H1 (cell line): ENCODE measurements around the gene ACTL8. TPM values are rescaled to one million over a fixed set of nuclear protein-coding genes. Genes with fewer than 3 reads are reported as not detected.

Source experiments
- CTCF ChIA-PET: fragments of 300-600 bp; sonication (Branson Sonifier 250); formaldehyde crosslinking; loops from one replicate; lab custom pipeline; 2021; ENCODE audit not compliant: partially characterized antibody; lab: Charles Lee
- POLR2A ChIA-PET: fragments of 300-600 bp; sonication (Branson Sonifier 250); formaldehyde crosslinking; loops from one replicate; lab custom pipeline; 2021; ENCODE audit warnings: inconsistent platforms; ENCODE audit not compliant: partially characterized antibody; lab: Charles Lee
- DNase-seq, 2 experiments: peaks; one replicate each; pipeline versions ENCODE4 v3.0.0 to v3.0.0-alpha.2; 2010 to 2022; ENCODE audit warnings: low spot score in 2 of 2, low read depth in 1 of 2, mixed read lengths in 1 of 2
- FAIRE-seq: peaks from 2 replicates; lab custom pipeline; 2011; peaks lifted over from hg19 to GRCh38; lab: Jason Lieb, UNC
- H2AFZ ChIP-seq: 2 replicates; pipeline ENCODE4 v1.8.1; 2012; ENCODE audit warnings: low read length, inconsistent platforms
- H2AK5ac ChIP-seq: 2 replicates; pipeline ENCODE4 v1.6.1; 2013; ENCODE audit warnings: low read depth, low read length
- H2BK120ac ChIP-seq: replicated peaks from 2 replicates; pipeline ENCODE3; 2013; ENCODE audit warnings: low read depth, low read length, inconsistent platforms
- H2BK12ac ChIP-seq: 2 replicates; pipeline ENCODE4 v1.6.1; 2013; ENCODE audit warnings: low read depth, low read length
- H2BK15ac ChIP-seq: 2 replicates; pipeline ENCODE4 v1.6.1; 2013; ENCODE audit warnings: low read length
- H2BK20ac ChIP-seq: 2 replicates; pipeline ENCODE4 v1.6.1; 2013; ENCODE audit warnings: low read length
- H2BK5ac ChIP-seq: 2 replicates; pipeline ENCODE4 v1.6.1; 2013; ENCODE audit warnings: low read depth, low read length
- H3K14ac ChIP-seq: 2 replicates; pipeline ENCODE4 v1.6.1; 2013; ENCODE audit warnings: inconsistent platforms; ENCODE audit not compliant: insufficient read length
- H3K18ac ChIP-seq: 2 replicates; pipeline ENCODE4 v1.6.1; 2013; ENCODE audit warnings: low read length; ENCODE audit errors: extremely low read depth
- H3K23ac ChIP-seq: 2 replicates; pipeline ENCODE4 v1.6.1; 2013; ENCODE audit warnings: inconsistent platforms; ENCODE audit not compliant: insufficient read length
- H3K23me2 ChIP-seq: 2 replicates; pipeline ENCODE4 v1.6.1; 2013; ENCODE audit warnings: low read depth, low read length
- H3K27ac ChIP-seq: 2 replicates; pipeline ENCODE4 v1.6.1; 2011; ENCODE audit warnings: low read depth, low read length, inconsistent platforms
- H3K27me3 ChIP-seq, 4 experiments: replicated peaks in 1 of 4; 1 replicate in 1 of 4; 2 replicates in 3 of 4; pipeline versions ENCODE4 v1.6.1 to v1.8.1; 2011 to 2013; ENCODE audit warnings: low read length in 3 of 4, mild to moderate bottlenecking in 3 of 4, inconsistent platforms in 2 of 4, mixed read lengths in 2 of 4, moderate library complexity in 1 of 4; ENCODE audit not compliant: control insufficient read depth in 3 of 4, insufficient read depth in 3 of 4; ENCODE audit errors: extremely low read depth in 1 of 4
- H3K36me3 ChIP-seq, 4 experiments: 2 replicates each; pipeline versions ENCODE4 v1.6.1 to v1.8.1; 2011 to 2013; ENCODE audit warnings: mild to moderate bottlenecking in 4 of 4, low read length in 3 of 4, moderate library complexity in 2 of 4, control low read depth in 1 of 4, inconsistent platforms in 1 of 4; ENCODE audit not compliant: insufficient read depth in 4 of 4, control insufficient read depth in 2 of 4
- H3K4ac ChIP-seq: replicated peaks from 2 replicates; pipeline ENCODE3; 2013; ENCODE audit warnings: low read length, low read depth, mixed read lengths, inconsistent platforms; ENCODE audit not compliant: insufficient read length
- H3K4me1 ChIP-seq, 4 experiments: replicated peaks in 1 of 4; 1 replicate in 1 of 4; 2 replicates in 3 of 4; pipeline versions ENCODE4 v1.6.1 to v1.8.1; 2011 to 2013; ENCODE audit warnings: low read length in 3 of 4, inconsistent platforms in 2 of 4, mixed read lengths in 1 of 4; ENCODE audit not compliant: insufficient read depth in 4 of 4, control insufficient read depth in 3 of 4
- H3K4me2 ChIP-seq, 2 experiments: 2 replicates each; pipeline versions ENCODE4 v1.6.1 to v1.8.1; 2011 to 2013; ENCODE audit warnings: low read depth in 2 of 2, low read length in 2 of 2, control low read depth in 1 of 2, inconsistent platforms in 1 of 2, mild to moderate bottlenecking in 1 of 2; ENCODE audit not compliant: insufficient read depth in 1 of 2
- H3K4me3 ChIP-seq, 4 experiments: fragments of 200-600, 300-600 bp in 1 of 4; sonication (generic), shearing (Covaris generic), sonication (Bioruptor Twin) in 1 of 4; 2 replicates each; pipeline versions ENCODE4 v1.5.1 to v1.8.1; 2011 to 2016; ENCODE audit warnings: low read length in 4 of 4, low read depth in 3 of 4, control low read depth in 2 of 4, inconsistent platforms in 2 of 4, mild to moderate bottlenecking in 2 of 4, mixed read lengths in 1 of 4, moderate library complexity in 1 of 4; ENCODE audit not compliant: insufficient read depth in 2 of 4; ENCODE audit errors: extremely low read depth in 1 of 4
- H3K56ac ChIP-seq: replicated peaks from 2 replicates; pipeline ENCODE3; 2013; ENCODE audit warnings: low read depth, mild to moderate bottlenecking, mixed read lengths, low read length, inconsistent platforms; ENCODE audit not compliant: insufficient read length
- H3K79me1 ChIP-seq: 2 replicates; pipeline ENCODE4 v1.6.1; 2013; ENCODE audit warnings: low read depth, low read length, control low read depth
- H3K79me2 ChIP-seq, 2 experiments: 2 replicates each; pipeline versions ENCODE4 v1.6.1 to v1.8.1; 2012 to 2013; ENCODE audit warnings: low read length in 2 of 2, mild to moderate bottlenecking in 2 of 2, inconsistent platforms in 1 of 2; ENCODE audit not compliant: insufficient read depth in 2 of 2, control insufficient read depth in 1 of 2
- H3K9ac ChIP-seq, 4 experiments: replicated peaks in 1 of 4; 1 replicate in 1 of 4; 2 replicates in 3 of 4; pipeline versions ENCODE4 v1.6.1 to v1.8.1; 2011 to 2013; ENCODE audit warnings: low read depth in 3 of 4, low read length in 3 of 4, control low read depth in 2 of 4, mild to moderate bottlenecking in 2 of 4, moderate library complexity in 2 of 4, inconsistent platforms in 1 of 4; ENCODE audit errors: extremely low read depth in 1 of 4
- H3K9me3 ChIP-seq, 2 experiments: 2 replicates each; pipeline versions ENCODE4 v1.6.1 to v1.8.1; 2012 to 2013; ENCODE audit warnings: mild to moderate bottlenecking in 2 of 2, moderate library complexity in 2 of 2, control low read depth in 1 of 2, inconsistent platforms in 1 of 2, low read depth in 1 of 2, low read length in 1 of 2, mixed read lengths in 1 of 2; ENCODE audit not compliant: insufficient read depth in 2 of 2
- H4K20me1 ChIP-seq, 2 experiments: replicated peaks in 1 of 2; 2 replicates each; pipeline versions ENCODE3 to v1.8.1; 2011 to 2013; ENCODE audit warnings: inconsistent platforms in 2 of 2, low read length in 2 of 2, mild to moderate bottlenecking in 1 of 2; ENCODE audit not compliant: insufficient read depth in 2 of 2, control insufficient read depth in 1 of 2
- H4K5ac ChIP-seq: 2 replicates; pipeline ENCODE4 v1.6.1; 2013; ENCODE audit warnings: low read length, low read depth, mixed read lengths, inconsistent platforms; ENCODE audit not compliant: insufficient read length
- H4K8ac ChIP-seq: 2 replicates; pipeline ENCODE4 v1.8.0; 2013; ENCODE audit warnings: mild to moderate bottlenecking, moderate library complexity, low read length, inconsistent platforms; ENCODE audit not compliant: insufficient read depth; ENCODE audit errors: extremely low read depth
- H4K91ac ChIP-seq: replicated peaks from 2 replicates; pipeline ENCODE3; 2013; ENCODE audit warnings: low read length, mixed read lengths, inconsistent platforms; ENCODE audit not compliant: insufficient read length
- PHF8 ChIP-seq: fragments of 200-600 bp; sonication (generic); conservative IDR thresholded peaks from 2 replicates; pipeline ENCODE4 v1.7.1; 2012; ENCODE audit warnings: low read depth, mild to moderate bottlenecking, inconsistent platforms, low read length, moderate library complexity
- RXRA ChIP-seq: IDR thresholded peaks from 2 replicates; pipeline ENCODE4 v1.6.1; 2011; ENCODE audit warnings: low read depth, mild to moderate bottlenecking, low read length, moderate library complexity; ENCODE audit not compliant: insufficient read depth
- SIX5 ChIP-seq: IDR thresholded peaks from 2 replicates; pipeline ENCODE4 v1.6.1; 2011; ENCODE audit warnings: mild to moderate bottlenecking, low read depth, low read length
- SP1 ChIP-seq: IDR thresholded peaks from 2 replicates; pipeline ENCODE4 v1.6.1; 2011; ENCODE audit warnings: low read depth, low read length
- SUZ12 ChIP-seq: fragments of 200-600 bp; sonication (generic); IDR thresholded peaks from 2 replicates; pipeline ENCODE4 v1.6.1; 2012; ENCODE audit warnings: mild to moderate bottlenecking, inconsistent platforms, low read length, moderate library complexity, mixed read lengths
- TBP ChIP-seq: IDR thresholded peaks from 2 replicates; pipeline ENCODE4 v1.6.1; 2011; ENCODE audit warnings: low read depth, low read length, improper control_type of control experiment
- TEAD4 ChIP-seq: IDR thresholded peaks from 2 replicates; pipeline ENCODE4 v1.6.1; 2012; ENCODE audit warnings: low read depth, low read length, inconsistent platforms, mixed read lengths
- WGBS, 2 experiments: shearing (Covaris generic) in 1 of 2; methylation state at CpG; one replicate each; pipeline versions ENCODE4 v1.1.6 to v1.1.7; 2013 to 2015; ENCODE audit warnings: low lambda C conversion rate in 2 of 2, mixed read lengths in 2 of 2, inconsistent platforms in 1 of 2, low coverage in 1 of 2, missing lambda C conversion rate in 1 of 2; ENCODE audit not compliant: insufficient replicate concordance in 2 of 2, insufficient coverage in 1 of 2, insufficient read length in 1 of 2; ENCODE audit errors: extremely low coverage in 1 of 2, missing lambda C conversion rate in 1 of 2; 5-methylcytosine and 5-hydroxymethylcytosine counted together
- polyA plus RNA-seq, 7 experiments: library from polyadenylated mRNA; depleted of rRNA in 3 of 7; stranded (reverse) in 5 of 7; unstranded in 2 of 7; fragments of >200 nt in 5 of 7; fragments of 200-250 nt in 2 of 7; gene quantifications; 1 replicate in 5 of 7; 2 replicates in 1 of 7; 4 replicates in 1 of 7; pipeline versions ENCODE4 v1.2.1 to v1.2.3, GENCODE V29; 2011 to 2013; ENCODE audit warnings: missing spikeins in 2 of 7, mixed read lengths in 2 of 7
- total RNA-seq: library from RNA; stranded (reverse); fragmentation: NEBNext Ultra II Directional; extraction: Animal tissue kit (Norgen Biotek cat#: 25700); gene quantifications from 2 replicates; pipeline ENCODE4 v1.2.1, GENCODE V29; 2021
- TF ChIP-seq, protein P1 (sequence below): IDR thresholded peaks from 2 replicates; pipeline ENCODE4 v1.6.1; 2012; ENCODE audit warnings: low read length, inconsistent platforms

The ACTL8 gene
- total and polyA plus RNA-seq, 2 of the 8 experiments (the other 6 are each of a cell fraction or from before 2014, with no cell fraction given): 0.33 to 0.47 TPM

DNA sequence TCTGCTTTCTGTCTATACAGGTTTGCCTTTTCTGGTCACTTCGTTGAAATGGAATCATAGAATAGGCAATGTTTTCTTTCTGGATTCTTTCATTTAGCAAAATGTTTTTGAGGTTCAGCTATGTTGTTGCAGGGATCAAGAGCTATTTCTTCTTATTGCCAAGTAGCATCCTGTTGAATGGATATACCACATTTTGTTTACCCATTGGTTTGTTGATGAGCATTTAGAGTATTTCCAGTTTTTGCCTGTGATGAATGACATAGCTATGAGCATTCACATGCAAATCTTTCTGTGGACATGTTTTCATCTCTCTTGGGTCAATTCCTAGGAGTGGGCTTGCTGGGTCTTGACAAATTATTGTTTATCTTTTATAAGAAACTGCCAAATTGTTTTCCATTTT, 115.5 kb downstream of the ACTL8 start:
- H3K9me3 ChIP-seq: peaks cover 0 to 5% of the 10 kb centered on the region in 2 experiments; a peak in 2 of 4 replicates
- H3K4me1 ChIP-seq: no peaks in the 10 kb centered on the region; a peak in 4 of 7 replicates
- H2BK12ac ChIP-seq: no peak overlapping the region
- no peaks in the 10 kb centered on the region for H3K79me2 ChIP-seq
- no peak overlapping the region for H3K27ac ChIP-seq
- WGBS, 2 experiments: 86% methylated on average over 1 of the region's 1 CpG; no CpG with 5 or more reads in 1 of the 2 experiments
- H3K79me1 ChIP-seq: no peaks in the 10 kb centered on the region
- H2AFZ ChIP-seq: no peak overlapping the region
- H2AK5ac ChIP-seq: no peak overlapping the region
- no peak overlapping the region for H3K9ac ChIP-seq
- no peak overlapping the region for H4K5ac ChIP-seq
- no peak overlapping the region for H3K4ac ChIP-seq
- H4K20me1 ChIP-seq: no peaks in the 10 kb centered on the region
- no peak for DNase-seq
- no peak overlapping the region for H2BK15ac ChIP-seq
- no peak overlapping the region for H3K23ac ChIP-seq
- H2BK20ac ChIP-seq: no peak overlapping the region
- H3K27me3 ChIP-seq: no peaks in the 10 kb centered on the region
- no peak overlapping the region for H3K4me2 ChIP-seq
- no peak overlapping the region for H3K4me3 ChIP-seq
- no peak for TF ChIP-seq SUZ12
- no peak for TF ChIP-seq RXRA
- TF ChIP-seq, protein P1, sequence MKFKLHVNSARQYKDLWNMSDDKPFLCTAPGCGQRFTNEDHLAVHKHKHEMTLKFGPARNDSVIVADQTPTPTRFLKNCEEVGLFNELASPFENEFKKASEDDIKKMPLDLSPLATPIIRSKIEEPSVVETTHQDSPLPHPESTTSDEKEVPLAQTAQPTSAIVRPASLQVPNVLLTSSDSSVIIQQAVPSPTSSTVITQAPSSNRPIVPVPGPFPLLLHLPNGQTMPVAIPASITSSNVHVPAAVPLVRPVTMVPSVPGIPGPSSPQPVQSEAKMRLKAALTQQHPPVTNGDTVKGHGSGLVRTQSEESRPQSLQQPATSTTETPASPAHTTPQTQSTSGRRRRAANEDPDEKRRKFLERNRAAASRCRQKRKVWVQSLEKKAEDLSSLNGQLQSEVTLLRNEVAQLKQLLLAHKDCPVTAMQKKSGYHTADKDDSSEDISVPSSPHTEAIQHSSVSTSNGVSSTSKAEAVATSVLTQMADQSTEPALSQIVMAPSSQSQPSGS: no peak
- no peak for TF ChIP-seq PHF8
- no peak for TF ChIP-seq SIX5
- no peak for TF ChIP-seq TBP
- no peak for TF ChIP-seq SP1
- no peak for TF ChIP-seq TEAD4
- H3K56ac ChIP-seq: no peak overlapping the region
- POLR2A ChIA-PET: no interaction called here
- no peak overlapping the region for H2BK120ac ChIP-seq
- H3K36me3 ChIP-seq: no peaks in the 10 kb centered on the region
- H4K8ac ChIP-seq: no peak overlapping the region
- CTCF ChIA-PET: interaction anchor here (0.8 to 1.7 kb wide), 2 partner anchors 44 to 101 kb away, joined by 3 read pairs; no protein-coding TSS in a partner anchor
- no peak overlapping the region for H4K91ac ChIP-seq
- H3K14ac ChIP-seq: no peak overlapping the region
- H3K18ac ChIP-seq: no peak overlapping the region
- no peaks in the 10 kb centered on the region for H3K23me2 ChIP-seq
- no peak overlapping the region for H2BK5ac ChIP-seq
- FAIRE-seq: no peak
